Activated T-helper 1 cell treated with Interleukin-2 at 50 U/mL for 16 hours (primary cell): ENCODE measurements around the gene E2F4.

Experiments
- DNase-seq: peaks from one replicate; pipeline ENCODE4 v3.0.0-alpha.2; 2020; ENCODE audit warnings: low read depth

The E2F4 gene

DNA sequence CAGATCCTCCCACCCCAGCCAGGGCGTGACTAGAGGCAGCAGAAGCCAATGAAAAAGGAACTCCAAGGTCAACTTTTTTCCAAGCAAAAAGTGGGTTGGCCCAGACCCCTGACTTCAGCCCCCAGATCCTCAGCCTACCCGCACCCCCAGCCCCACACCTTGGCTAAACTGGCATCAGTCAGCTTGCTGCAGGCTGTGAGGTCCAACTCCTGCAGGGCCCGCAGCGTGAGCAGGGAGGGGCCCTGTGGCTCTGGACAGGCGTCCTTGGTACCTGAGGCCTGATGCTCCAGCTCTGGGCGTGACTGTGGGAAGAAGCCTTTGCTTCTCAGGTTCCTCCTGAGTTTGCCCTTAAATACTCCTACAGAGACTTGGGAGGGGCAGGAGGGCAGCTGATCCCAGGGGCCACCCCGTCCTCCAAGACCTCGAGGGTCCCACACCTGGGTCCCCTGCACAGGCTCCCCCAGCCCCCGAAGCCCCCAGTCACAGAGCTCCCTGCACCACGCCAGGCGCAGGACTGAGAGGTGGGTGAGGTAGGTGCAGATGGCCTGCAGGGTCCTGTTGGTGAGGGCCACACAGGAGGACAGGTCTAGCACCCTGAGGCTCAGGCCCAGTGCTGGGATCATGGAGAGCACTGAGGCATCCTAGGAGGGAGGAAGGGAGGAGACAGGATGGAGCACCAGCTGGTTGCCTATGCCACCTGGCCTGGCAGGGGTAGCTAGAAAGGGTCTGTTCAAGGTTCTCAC, 16.4 kb downstream of the E2F4 start:
- DNase-seq: no peak

DNA sequence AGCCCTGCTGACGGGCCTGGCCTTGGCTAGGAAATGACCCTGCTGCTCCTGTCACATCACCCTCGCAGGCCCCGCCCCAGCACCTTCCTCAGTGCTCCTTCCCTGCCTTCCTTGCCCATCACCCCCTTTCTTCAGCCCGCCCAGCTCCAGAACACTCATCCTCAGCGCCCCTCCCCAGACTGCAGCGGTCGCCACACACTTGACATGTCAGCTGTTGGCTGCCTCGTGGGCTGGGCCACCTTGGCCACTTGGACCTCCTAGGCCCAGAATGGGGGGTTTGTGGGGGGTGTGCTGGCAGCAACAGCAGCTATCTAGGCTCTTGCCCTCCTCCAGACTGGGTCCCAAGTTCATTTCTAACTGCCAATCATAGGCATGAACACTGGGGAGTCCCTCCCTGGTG, 17.6 kb downstream of the E2F4 start:
- no peak for DNase-seq

DNA sequence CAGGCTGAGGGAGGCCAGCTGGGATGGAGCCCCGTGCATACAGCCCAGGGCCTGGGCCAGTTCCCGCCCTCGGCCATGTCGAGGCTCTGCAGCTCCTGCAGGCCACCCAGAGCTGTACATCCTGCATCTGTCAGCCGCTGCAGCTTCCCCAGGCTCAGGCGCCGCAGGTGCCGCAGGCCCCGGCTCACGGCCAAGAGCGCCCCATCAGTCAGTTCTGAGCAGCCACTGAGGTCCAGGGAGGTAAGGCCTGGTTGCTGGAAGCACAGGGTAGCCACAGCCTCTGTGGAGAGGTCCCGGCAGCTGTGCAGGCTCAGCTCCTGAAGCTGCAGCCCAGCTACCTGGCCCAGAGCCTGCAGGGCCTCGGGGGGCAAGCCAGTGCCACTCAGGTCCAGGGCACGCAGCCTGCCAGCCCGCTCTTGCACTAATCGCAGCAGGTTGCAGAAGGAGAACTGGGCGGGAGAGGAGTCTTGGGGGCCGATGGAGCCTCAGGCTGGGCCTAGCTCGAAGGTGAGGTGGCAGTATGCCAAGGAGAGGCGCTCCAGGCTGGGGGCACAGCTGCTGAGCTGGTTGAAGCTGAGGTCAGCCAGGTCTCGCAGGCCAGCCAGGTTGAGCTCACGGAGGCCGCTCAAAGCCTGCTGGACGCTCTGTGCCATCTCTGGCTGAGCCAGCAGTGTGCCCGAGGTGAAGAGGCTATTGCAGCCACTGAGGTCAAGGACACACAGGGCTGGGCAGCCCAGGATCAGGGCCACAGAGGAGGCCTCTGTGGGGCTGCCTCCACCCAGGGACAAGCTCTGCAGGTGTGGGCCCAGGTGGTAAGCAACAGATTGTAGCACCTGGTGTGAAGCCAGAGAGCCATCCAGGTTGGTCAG, 18.3 kb downstream of the E2F4 start:
- no peak for DNase-seq

DNA sequence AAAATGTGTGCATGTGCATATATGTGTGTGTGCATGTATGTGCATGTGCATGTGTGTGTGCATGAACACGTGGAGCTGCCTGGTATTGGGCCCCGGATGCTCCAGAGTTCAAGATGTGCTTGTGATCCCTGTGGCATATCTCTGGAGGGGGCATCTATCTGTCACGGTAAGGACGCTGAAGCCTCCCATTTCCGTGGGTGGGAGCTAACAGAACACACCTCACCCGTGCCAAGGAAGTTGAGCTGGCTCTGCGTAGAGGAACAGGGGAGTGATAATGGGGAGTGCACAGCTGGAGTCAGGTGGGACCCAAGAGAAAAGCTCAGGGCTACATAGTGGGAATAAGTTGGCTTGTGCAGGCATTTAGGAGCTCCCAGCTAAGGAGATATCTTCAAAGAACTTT, 19.7 kb downstream of the E2F4 start:
- DNase-seq: no peak

DNA sequence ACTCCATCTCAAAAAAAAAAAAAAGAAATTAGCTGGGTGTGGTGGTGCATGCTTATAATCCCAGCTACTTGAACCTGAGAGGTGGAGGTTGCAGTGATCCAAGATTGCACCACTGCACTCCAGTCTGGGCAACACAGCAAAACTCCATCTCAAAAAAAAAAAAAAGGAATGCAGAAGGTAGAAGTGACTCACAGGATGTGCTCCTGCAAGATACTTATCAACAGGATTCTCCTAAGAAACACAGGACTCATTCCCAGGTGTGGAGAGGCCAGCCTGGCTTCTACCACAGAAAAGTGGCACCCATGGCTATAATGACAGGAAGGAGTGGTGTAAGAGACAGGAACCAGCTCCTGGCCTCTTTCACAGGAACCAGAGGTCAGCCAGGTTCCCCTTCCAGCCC, 20.8 kb downstream of the E2F4 start:
- DNase-seq: no peak

DNA sequence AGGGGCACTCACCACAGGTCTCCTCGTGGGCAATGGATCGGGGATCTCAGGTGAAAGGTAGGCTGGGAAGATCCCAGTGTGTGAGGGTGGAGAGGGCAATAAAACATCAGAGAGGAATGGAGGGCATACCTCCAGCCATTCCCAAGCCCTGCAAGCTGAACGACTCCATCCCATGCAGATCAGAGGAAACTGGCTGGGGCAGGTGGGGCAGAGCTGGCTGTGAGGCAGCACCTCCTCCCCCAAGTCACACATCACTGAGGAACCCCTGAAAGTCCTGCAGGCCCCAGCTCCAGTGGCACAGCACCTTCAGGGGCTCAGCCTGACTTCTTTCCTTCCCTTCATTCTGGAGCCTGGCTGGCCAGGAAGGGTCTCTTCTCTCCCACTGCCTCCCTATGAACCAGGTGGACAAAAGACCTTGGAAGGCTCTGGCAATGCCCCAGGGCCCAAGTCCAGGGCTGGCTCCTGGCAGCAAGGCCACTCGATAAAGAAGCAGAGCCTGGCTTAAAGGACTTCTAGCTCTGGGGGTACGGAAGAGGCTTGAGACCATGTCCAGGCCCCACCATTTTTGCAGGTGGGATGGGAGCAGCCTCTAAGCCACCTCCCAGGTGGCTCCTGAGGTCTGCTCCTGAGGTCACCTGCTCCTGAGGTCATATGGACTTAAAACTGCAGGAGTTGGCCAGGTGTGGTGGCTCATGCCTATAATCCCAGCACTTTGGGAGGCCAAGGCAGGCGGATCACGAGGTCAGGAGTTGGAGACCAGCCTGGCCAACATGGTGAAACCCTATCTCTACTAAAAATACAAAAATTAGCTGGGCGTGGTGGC, 21.5 kb downstream of the E2F4 start:
- no peak for DNase-seq

DNA sequence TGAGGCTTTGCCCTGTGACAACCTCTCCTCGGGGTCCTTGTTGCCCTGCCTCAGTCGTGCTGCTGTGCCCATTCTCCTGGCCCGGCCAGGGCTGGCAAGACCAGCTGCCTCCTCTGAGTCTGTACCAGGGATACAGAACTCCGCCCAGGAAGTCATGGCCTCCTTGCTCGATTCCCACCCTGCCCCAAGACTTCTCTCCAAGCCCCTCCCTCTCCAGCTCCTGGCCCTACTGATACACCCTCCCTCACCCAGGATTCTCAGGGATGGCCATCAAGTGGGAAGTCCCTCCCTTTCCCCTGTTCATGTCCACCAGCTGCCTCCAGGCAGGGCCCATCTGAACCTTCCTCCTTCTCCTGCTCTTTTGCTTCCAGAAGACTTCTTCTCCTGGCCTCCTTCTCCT, 23.8 kb downstream of the E2F4 start:
- no peak for DNase-seq

DNA sequence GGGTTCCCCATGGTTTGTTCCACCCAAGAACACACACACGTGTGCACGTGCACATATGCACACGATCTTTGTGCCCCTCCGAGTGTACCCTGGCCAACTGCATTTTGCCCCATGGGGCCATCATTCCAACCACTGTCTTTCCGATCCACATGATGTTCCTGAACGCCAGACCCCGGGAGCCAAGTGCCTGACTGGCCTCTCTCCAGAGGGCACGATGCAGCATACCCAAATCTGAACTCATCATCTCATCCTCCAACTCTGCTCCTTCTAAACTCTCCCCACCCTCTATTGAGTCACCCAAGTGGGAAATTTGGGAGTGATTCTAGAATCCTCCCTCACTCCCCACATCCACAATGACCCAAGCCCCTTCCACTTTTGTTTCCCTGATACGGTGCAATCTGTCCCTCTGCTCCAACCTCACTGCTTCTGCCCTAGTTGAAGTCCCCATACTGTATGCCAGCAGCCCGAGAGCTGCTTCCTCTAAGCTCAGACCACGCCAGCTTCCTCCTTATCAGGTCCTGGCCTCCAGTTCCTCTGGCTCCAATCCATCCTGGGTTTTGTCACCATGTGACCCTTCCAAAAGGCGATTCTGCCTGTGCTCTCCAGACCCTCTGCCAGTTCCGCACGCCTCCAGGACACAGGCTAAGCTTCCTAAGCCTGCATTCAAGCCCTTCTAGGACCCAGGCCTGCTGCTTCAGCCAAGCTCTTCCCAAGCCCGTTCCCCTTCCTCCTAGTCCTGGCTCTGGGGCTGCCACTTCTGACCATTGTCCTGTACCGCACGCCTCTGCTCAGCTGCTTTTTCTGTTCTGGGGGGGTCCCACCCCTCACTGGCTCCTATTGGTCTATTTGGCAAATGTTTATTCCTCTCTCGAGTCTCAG, 24.9 kb downstream of the E2F4 start:
- DNase-seq: no peak

DNA sequence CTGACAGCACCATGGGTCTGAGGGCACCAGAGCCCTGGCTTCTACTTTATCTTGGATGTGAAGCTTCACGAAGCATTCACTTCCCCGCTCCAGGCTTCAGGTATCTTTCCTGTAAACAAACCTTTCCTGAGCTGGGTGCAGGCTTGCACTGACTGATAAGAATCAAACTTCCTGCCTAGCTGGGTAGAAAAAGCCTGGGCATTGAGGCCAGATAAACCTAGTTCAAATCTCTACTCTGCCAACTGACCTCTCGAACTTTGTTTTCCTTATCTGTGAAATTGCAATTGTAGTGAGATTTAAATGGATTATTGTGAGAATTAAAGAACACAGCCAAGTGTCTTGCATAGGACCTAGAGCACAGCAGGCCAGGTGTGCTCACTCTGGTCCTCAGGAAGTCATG, 32.0 kb downstream of the E2F4 start:
- no peak for DNase-seq

DNA sequence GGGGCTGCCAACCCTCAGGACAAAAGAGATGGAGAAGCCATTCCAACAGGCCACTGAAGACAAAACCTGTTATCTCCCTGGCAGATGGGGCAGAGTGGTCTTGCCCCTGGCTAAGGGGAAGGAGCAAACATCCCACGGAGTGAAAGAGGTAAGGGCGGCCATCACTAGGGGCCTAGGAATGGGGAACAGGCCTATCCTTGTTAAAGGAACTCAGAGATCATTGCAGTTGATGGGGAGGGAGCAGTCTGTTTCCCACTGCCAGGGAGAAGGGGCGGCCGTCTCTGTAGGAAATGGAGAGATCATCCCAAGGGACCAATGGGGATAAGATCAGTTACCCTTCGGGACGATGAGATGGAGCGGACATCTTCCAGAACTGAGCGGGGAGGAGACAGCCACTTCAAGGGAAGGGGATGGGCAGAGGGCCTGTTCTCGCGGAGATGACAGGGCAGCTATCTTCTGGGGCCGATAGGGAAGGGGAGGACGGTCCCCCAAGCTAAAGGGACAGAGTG, 34.4 kb downstream of the E2F4 start:
- DNase-seq: no peak

DNA sequence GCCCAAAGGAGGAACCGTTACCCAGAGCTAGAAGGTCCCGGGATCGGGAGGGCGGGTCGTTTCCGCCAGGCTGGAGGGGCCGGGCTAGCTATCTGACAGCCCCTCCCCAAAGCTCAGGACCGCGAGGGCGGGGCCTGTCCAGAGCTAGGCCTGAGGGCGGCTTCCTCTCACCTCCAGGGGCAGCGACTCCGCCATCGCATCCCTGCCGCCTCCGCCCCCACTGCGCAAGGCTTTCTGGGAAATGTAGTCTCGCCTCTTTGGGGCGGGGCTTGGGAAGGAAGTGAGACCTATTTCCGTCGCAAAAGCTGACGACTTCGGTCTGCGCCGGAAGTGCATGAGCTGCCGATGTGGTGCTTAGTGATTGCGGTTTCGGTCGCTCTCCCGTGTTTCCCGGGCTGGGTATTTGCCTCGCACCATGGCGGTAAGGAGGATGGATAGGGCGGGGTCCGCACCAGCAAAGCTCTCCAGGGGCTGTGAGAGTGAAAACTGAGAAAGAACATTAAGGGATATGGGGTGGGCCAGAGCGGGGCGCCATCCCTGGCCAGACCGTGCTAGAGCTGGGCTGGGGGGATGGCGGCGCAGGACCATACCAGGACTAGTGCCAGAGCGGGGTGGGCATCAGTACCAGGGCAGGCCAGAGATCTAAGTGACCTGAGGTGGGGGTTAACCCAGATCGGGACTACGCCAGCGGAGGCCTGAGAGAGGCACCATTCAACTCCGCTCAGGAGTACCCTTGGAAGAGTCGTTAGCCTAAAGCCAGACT, 35.0 kb downstream of the E2F4 start, which contains the start of gene TMEM208:
TSS of gene TMEM208 (plus strand) at position 327 of the 763 bp plus-strand sequence. CDS start at position 416, 89 bp downstream.
- DNase-seq: peak; percentile 94

DNA sequence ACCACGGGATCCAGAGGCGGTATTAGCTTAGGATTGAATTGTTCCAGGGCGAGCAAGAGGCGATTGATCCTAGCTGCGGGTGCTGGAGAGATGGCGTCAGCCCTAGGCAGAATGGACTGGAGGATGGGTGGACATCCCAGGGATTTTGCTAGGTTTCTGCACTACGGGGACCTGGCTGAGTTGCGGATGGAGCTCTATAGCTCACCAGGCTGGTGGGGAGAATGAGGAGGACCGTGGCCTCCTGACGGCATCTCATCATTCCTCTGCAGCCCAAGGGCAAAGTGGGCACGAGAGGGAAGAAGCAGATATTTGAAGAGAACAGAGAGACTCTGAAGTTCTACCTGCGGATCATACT, 35.6 kb downstream of the E2F4 start:
- DNase-seq: no peak

DNA sequence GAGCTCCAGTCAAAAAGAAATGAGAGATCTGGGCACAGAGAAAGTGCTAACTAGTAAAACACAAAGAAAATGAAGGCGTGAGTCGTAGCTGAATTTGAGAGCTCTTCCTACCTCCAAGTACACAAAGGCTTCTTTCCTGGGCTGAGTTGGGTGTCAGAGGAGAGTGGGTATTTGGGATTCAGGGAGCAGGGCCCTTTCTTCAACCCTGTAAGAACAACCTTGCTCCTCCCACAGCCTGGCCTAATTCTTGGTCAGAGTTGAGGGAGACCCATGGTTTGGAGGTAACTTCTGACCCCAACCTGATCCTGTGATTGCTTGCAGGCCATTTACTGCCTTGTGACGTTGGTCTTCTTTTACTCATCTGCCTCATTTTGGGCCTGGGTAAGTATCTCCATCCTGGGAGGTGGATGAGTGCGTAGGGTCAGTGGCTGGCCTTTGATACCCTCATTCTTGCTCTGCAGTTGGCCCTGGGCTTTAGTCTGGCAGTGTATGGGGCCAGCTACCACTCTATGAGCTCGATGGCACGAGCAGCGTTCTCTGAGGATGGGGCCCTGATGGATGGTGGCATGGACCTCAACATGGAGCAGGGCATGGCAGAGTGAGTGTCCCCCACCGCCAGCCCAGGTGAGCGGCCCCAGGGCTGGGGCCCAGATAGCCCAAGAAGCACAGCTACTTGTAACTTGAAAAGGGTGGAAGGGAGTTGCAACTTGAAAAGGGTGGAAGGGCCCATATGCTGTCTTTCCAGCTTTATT, 36.3 kb downstream of the E2F4 start:
- no peak for DNase-seq

DNA sequence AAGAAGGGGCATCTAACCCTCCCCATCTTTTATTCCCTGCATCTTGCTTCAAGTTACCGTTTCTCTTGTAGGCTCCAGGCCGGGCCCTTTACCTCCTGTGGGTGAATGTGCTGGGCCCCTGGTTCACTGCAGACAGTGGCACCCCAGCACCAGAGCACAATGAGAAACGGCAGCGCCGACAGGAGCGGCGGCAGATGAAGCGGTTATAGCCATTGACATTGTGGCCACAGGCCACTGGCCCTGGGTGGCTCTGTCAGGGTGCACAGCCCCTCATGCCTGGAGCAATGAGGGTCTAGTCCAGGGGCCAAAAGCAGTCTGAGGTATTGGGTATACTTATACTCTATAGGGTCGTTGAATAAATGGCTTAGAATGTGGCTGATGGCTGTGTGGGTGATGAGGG, 37.0 kb downstream of the E2F4 start:
- no peak for DNase-seq

DNA sequence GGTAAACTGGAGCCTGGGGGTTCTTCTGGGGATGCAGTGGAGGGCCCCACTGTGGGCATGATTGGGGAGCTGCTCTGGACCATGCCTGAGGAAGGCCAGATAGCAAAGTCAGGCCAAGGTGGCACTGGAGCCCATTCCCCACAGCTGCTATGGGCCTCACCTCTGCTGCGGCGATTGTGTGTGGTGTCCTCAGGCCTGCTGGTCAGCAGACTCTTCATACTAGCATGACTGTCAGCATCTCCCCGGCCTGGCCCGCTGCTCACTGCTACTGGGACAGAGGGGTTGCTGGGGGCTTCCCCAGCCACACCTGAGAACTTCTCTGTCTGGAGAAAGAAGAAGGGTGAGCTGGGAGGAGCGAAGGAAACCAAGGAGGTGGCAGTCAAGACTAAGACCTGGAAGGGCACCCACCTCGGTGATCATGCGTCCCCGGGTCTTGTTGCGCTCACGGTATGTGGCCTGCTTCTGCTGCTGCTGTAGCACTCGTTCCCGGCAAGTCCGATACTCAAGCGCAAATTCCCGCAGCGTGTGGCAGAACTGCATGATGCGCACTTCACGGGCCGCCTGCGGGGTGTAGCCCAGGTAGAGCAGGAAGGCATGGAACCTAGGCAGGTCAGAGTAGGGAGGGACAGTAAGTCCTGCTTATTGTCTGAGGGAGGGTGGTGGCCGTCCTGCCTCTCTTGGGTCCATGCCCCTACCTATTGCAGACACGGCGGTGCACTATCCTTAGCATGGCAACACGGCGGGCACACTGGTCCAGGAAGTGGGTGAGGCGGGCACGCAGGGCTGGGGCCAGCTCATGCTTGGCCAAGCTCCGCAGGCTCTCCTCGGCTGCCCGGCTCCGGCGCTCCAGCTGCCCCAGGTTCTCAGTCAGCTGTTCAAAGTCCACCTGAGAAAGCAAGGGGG, 38.2 kb downstream of the E2F4 start:
- no peak for DNase-seq

DNA sequence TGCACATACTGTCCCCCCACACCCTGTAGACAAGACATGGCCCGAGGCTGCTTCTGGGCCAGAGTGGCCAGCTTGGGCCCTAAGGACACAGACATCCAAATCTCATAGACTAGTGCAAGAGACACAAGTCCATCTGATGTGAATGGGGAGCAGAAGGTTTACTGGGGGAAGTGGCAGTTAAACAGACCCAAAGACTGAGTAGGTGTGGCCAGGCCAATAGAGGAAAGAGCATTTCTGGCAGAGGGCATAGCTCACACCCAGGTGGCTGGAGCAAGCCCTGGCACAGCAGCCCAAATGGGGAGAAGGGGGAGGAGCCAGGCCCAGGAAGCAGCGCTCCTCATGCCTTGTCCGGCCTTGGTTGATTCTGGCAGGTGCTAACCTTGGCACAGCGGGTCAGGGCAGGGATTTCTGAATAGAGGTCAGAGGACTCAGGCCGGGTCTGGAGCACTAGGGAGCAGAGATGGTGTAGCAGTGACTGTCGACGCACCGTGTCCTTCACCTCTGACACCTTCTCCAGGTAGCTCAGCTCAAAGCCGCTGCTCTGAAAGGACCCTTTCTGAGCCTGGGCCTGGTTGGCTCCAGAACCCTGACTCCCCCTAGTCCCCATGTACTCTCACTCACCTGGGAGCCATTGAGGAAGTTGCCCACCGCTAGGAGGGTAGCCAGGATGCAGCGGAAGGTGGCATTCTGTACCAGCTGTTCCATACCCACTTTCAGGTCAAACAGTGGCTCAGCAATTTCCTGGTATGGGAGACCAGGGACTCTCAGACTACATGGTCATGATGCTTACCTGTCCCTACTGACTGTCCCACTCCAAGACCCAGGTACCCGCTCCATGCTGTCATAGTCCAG, 39.1 kb downstream of the E2F4 start:
- no peak for DNase-seq

DNA sequence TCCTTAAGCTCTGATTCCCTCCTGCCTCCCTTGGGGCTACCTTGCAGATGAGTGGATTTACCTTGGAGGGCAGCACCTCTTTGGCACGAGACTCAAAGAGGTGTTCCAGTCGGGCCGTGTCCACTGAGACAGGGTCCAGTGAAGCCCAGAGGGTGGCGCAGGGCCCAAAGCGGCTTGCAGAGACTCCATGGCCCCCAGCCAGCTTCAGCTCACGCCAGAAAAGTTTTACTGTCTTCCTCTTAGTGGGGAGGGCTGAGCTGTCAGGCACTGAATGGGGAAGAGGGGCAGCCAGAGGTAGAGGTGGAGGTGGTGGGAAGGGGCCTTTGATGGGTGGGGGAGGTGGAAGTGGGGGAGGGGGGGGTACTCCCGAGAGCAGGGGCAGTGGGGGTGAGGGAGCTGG, 41.6 kb downstream of the E2F4 start:
- DNase-seq: no peak

DNA sequence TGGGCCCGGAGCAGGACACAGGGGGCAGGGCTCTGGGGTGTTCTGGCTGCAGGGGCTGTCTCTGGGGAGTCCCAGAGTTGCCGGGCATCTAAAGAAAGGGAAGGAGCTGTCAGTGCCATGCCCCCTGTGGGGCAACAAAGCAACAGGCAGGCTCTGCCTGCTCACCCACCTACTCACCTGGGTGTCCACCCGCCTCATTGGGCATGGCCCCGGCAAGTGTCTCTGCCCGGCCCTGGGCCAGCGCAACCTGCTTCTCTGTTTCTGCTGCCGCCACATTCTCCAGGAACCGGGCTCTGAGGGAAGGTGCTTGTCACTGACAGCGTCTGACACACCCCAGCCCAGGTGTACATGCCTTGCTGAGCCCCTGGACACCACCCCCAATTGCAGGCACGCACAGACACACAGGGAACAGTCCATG, 42.2 kb downstream of the E2F4 start:
- no peak for DNase-seq
